HepG2 (cell line): ENCODE results near the gene ESR1. TPM values are rescaled to one million over a fixed set of nuclear protein-coding genes. Genes with fewer than 3 reads are reported as not detected.

Experiments used
- ATAC-seq: fragments of 200-7000 bp; cut with Tn5 transposase; 3 replicates; pipeline ENCODE4 v1.9.1; 2020; ENCODE audit warnings: mild to moderate bottlenecking, moderate library complexity
- BruUV-seq: library from RNA; stranded (reverse); fragments of 400-500 nt; replicated peaks from 2 replicates; lab custom pipeline; 2021; lab: Mats Ljungman, UMichigan
- CTCF ChIA-PET: fragments of 300-600 bp; formaldehyde crosslinking; extraction: SDS; loops from one replicate; lab custom pipeline; 2021; ENCODE audit warnings: low total read pairs, inconsistent platforms, low intra/inter-chr PET ratio; lab: Yijun Ruan, JAX
- POLR2A ChIA-PET: fragments of 350-600 bp; sonication (Branson Sonifier 250); formaldehyde crosslinking; loops from one replicate; lab custom pipeline; 2020; ENCODE audit warnings: antibody characterized with exemption, inconsistent platforms; lab: Yijun Ruan, JAX
- DNase-seq: peaks from one replicate; pipeline ENCODE4 v3.0.0-alpha.2; 2015; ENCODE audit warnings: low spot score
- FAIRE-seq: peaks from 3 replicates; lab custom pipeline; 2011; peaks lifted over from hg19 to GRCh38; lab: Jason Lieb, UNC
- H2AFZ ChIP-seq: one replicate; pipeline ENCODE4 v1.6.1; 2011; ENCODE audit warnings: low read length, inconsistent platforms
- H3K27ac ChIP-seq: fragments of 300-600 bp; 3 replicates; pipeline ENCODE4 v1.8.0; 2011; ENCODE audit warnings: mixed run types, mild to moderate bottlenecking, mixed read lengths, low read length, inconsistent platforms; ENCODE audit not compliant: insufficient read depth; ENCODE audit errors: extremely low read length
- H3K27me3 ChIP-seq, 2 experiments: fragments of 200-600 bp in 1 of 2; 2 replicates in 1 of 2; 3 replicates in 1 of 2; pipeline versions ENCODE4 v1.6.0 to v1.8.0; 2011; ENCODE audit warnings: low read length in 2 of 2, mild to moderate bottlenecking in 2 of 2, moderate library complexity in 2 of 2, inconsistent platforms in 1 of 2; ENCODE audit not compliant: insufficient read depth in 2 of 2, control insufficient read depth in 1 of 2
- H3K36me3 ChIP-seq, 2 experiments: fragments of 200-600 bp in 1 of 2; replicated peaks in 1 of 2; 2 replicates in 1 of 2; 3 replicates in 1 of 2; pipeline versions ENCODE4 v1.5.1 to v1.8.0; 2011; ENCODE audit warnings: low read length in 2 of 2, inconsistent platforms in 1 of 2; ENCODE audit not compliant: insufficient read depth in 2 of 2, control insufficient read depth in 1 of 2
- H3K4me1 ChIP-seq: 2 replicates; pipeline ENCODE4 v1.5.1; 2012; ENCODE audit warnings: low read length, inconsistent platforms; ENCODE audit not compliant: insufficient read depth
- H3K4me2 ChIP-seq: 2 replicates; pipeline ENCODE4 v1.6.0; 2011; ENCODE audit warnings: low read depth, low read length, inconsistent platforms
- H3K4me3 ChIP-seq, 3 experiments: fragments of 200-600 bp in 1 of 3; sonication (generic), shearing (Covaris generic) in 1 of 3; replicated peaks in 1 of 3; 2 replicates each; pipeline ENCODE4 v1.5.1; 2011 to 2016; ENCODE audit warnings: low read length in 3 of 3, inconsistent platforms in 2 of 3, low read depth in 2 of 3, mild to moderate bottlenecking in 2 of 3, control low read depth in 1 of 3, mixed read lengths in 1 of 3; ENCODE audit not compliant: insufficient read depth in 1 of 3
- H3K79me2 ChIP-seq: one replicate; pipeline ENCODE4 v1.6.1; 2011; ENCODE audit warnings: low read length, inconsistent platforms; ENCODE audit not compliant: insufficient read depth
- H3K9ac ChIP-seq: 2 replicates; pipeline ENCODE4 v1.6.0; 2011; ENCODE audit warnings: mild to moderate bottlenecking, low read depth, low read length, inconsistent platforms; ENCODE audit not compliant: insufficient read depth
- H3K9me3 ChIP-seq: 2 replicates; pipeline ENCODE4 v1.5.1; 2012; ENCODE audit warnings: mild to moderate bottlenecking, low read length
- H4K20me1 ChIP-seq: 2 replicates; pipeline ENCODE4 v1.6.0; 2011; ENCODE audit warnings: inconsistent platforms, mild to moderate bottlenecking, low read length, moderate library complexity; ENCODE audit not compliant: insufficient read depth
- HDAC2 ChIP-seq: sonication (generic); formaldehyde crosslinking; IDR thresholded peaks from 2 replicates; pipeline ENCODE4 v1.4.0; 2020; ENCODE audit warnings: missing genetic modification reagents
- KDM1A ChIP-seq: IDR thresholded peaks from 2 replicates; pipeline ENCODE4 v1.6.1; 2016; ENCODE audit warnings: missing compliant biosample characterization
- MXI1 ChIP-seq: IDR thresholded peaks from 3 replicates; pipeline ENCODE4 v1.6.1; 2012; ENCODE audit warnings: low read depth, low read length, inconsistent platforms, borderline replicate concordance
- NCOA1 ChIP-seq: sonication (generic); formaldehyde crosslinking; IDR thresholded peaks from 2 replicates; pipeline ENCODE4 v1.9.0; 2021; ENCODE audit warnings: missing genetic modification reagents
- SOX6 ChIP-seq, 2 experiments: fragments of 450-650 bp in 1 of 2; sonication (generic) in 1 of 2; formaldehyde crosslinking in 1 of 2; IDR thresholded peaks; 2 replicates each; pipeline versions ENCODE4 v1.4.0 to v1.6.1; 2017 to 2020; ENCODE audit warnings: antibody characterized with exemption in 1 of 2, mild to moderate bottlenecking in 1 of 2, missing genetic modification reagents in 1 of 2
- ZFP62 ChIP-seq: sonication (generic); formaldehyde crosslinking; IDR thresholded peaks from 2 replicates; pipeline ENCODE4 v1.4.0; 2020; ENCODE audit warnings: missing genetic modification reagents
- ZNF12 ChIP-seq: sonication (generic); formaldehyde crosslinking; IDR thresholded peaks from 2 replicates; pipeline ENCODE4 v1.5.0; 2020; ENCODE audit warnings: missing genetic modification reagents
- ZNF354B ChIP-seq: sonication (generic); formaldehyde crosslinking; IDR thresholded peaks from 2 replicates; pipeline ENCODE4 v1.8.0; 2022; ENCODE audit warnings: mild to moderate bottlenecking, missing genetic modification reagents
- ZNF746 ChIP-seq: sonication (generic); formaldehyde crosslinking; IDR thresholded peaks from 2 replicates; pipeline ENCODE4 v1.8.0; 2022; ENCODE audit warnings: mild to moderate bottlenecking, missing genetic modification reagents
- WGBS: methylation state at CpG from one replicate; pipeline ENCODE4 v1.1.6; 2017; ENCODE audit warnings: low lambda C conversion rate; 5-methylcytosine and 5-hydroxymethylcytosine counted together
- in situ Hi-C: cut with HindIII; loops from 2 replicates; pipeline ENCODE4 v1.10.0; 2017; ENCODE audit warnings: low pct_unique_long_range_greater_than_20kb; ENCODE audit not compliant: extremely low pct_ligation_motif_present
- intact Hi-C: fragments of 100-400 bp; cut with micrococcal nuclease; formaldehyde crosslinking; loops from one replicate; pipeline ENCODE4 v1.10.0; 2022; ENCODE audit not compliant: unreplicated experiment
- polyA plus RNA-seq, 8 experiments: library from polyadenylated mRNA; depleted of rRNA in 3 of 8; stranded (reverse) in 7 of 8; unstranded in 1 of 8; fragments of >200 nt; fragmentation: Illumina TruSeq in 4 of 8; extraction: Trizol in 4 of 8; gene quantifications; 2 replicates each; pipeline versions ENCODE4 v1.2.1 to v1.2.3, GENCODE V29; 2011 to 2016; ENCODE audit warnings: low read depth in 4 of 8, missing spikeins in 1 of 8, mixed read lengths in 1 of 8; ENCODE audit not compliant: insufficient read depth in 1 of 8
- total RNA-seq, 5 experiments: library from RNA; depleted of rRNA; stranded (reverse); fragments of >200 nt; fragmentation: Illumina TruSeq; extraction: Trizol; gene quantifications; 2 replicates each; pipeline ENCODE4 v1.2.3, GENCODE V29; 2016; ENCODE audit warnings: low read depth in 1 of 5
- TF ChIP-seq, protein P1 (sequence below): sonication (generic); formaldehyde crosslinking; IDR thresholded peaks from 2 replicates; pipeline ENCODE4 v1.4.0; 2020; ENCODE audit warnings: missing genetic modification reagents
- TF ChIP-seq, protein P2 (sequence below): sonication (generic); formaldehyde crosslinking; IDR thresholded peaks from 2 replicates; pipeline ENCODE4 v1.4.0; 2020; ENCODE audit warnings: mild to moderate bottlenecking, missing genetic modification reagents, borderline replicate concordance
- TF ChIP-seq, protein P3 (sequence below): sonication (generic); formaldehyde crosslinking; IDR thresholded peaks from 2 replicates; pipeline ENCODE4 v1.8.1; 2023; ENCODE audit warnings: mild to moderate bottlenecking, moderate library complexity, missing genetic modification reagents
- TF ChIP-seq, protein P4 (sequence below): sonication (generic); formaldehyde crosslinking; IDR thresholded peaks from 2 replicates; pipeline ENCODE4 v1.4.0; 2020; ENCODE audit warnings: missing genetic modification reagents
- TF ChIP-seq, protein P5 (sequence below): sonication (generic); formaldehyde crosslinking; IDR thresholded peaks from 2 replicates; pipeline ENCODE4 v1.8.0; 2022; ENCODE audit warnings: missing genetic modification reagents, mild to moderate bottlenecking, moderate library complexity, borderline replicate concordance

Gene ESR1
- total and polyA plus RNA-seq, 2 of the 13 experiments (the other 11 are each of a cell fraction or from before 2014, with no cell fraction given), result not detected

DNA sequence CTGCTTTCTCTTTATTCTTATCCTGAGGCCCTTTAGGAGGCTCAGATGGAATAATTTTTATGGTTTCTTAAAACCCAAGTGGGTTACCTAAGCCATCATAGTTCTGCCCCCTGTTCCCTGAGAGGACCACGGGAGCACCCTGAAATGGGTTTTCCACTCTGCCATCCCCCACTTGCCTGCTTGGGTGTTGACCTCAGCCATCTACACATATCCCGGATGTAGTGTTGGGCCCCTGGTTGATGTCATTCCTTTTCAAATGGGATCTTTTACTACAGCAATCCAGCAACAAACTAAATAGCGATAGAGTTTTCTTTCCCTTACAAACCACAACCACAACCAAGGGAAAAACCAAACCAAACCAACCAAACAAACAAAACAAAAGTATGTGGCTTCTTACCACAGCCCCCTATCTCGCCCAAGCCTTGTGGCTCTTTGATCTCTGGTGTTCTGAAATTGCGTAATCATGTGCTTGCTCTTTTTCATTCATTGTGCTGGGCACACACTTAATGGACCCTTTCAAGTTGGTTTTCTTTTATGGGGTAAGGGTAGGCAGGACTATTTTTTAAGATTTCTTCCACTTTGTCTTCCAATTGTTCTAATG, 154.9 kb downstream of the ESR1 start:
- ATAC-seq (peak; percentile 82), DNase-seq (peak; percentile 84), FAIRE-seq (peak; percentile 69)
- in situ Hi-C loops, result no loop called here
- ChIA-PET POLR2A (no interaction called here), CTCF (no interaction called here)
- intact Hi-C loops, result no loop called here
- H3K36me3 ChIP-seq, result no peaks in the 10 kb centered on the region
- H3K79me2 ChIP-seq, result no peaks in the 10 kb centered on the region
- 3% methylated on average over 5 of the region's 5 CpGs for WGBS
- no TSS peak for BruUV-seq
- H3K27ac ChIP-seq, result no peak overlapping the region
- peaks cover 16% of the 10 kb centered on the region for H3K4me1 ChIP-seq
- H3K4me3 ChIP-seq, result no peak overlapping the region
- H3K9me3 ChIP-seq, result no peaks in the 10 kb centered on the region
- no peaks in the 10 kb centered on the region for H3K27me3 ChIP-seq
- H3K9ac ChIP-seq, result no peak overlapping the region
- no peaks in the 10 kb centered on the region for H4K20me1 ChIP-seq
- H3K4me2 ChIP-seq, result peak overlapping the region; percentile 13
- no peak overlapping the region for H2AFZ ChIP-seq
- TF ChIP-seq NCOA1 (CRISPR knock-in tag), result no peak
- peak; percentile 79; the same call in 1 of the 2 replicates for TF ChIP-seq ZNF12
- no peak for TF ChIP-seq ZNF354B (CRISPR knock-in tag)
- TF ChIP-seq MXI1, result no peak
- TF ChIP-seq, protein P1, sequence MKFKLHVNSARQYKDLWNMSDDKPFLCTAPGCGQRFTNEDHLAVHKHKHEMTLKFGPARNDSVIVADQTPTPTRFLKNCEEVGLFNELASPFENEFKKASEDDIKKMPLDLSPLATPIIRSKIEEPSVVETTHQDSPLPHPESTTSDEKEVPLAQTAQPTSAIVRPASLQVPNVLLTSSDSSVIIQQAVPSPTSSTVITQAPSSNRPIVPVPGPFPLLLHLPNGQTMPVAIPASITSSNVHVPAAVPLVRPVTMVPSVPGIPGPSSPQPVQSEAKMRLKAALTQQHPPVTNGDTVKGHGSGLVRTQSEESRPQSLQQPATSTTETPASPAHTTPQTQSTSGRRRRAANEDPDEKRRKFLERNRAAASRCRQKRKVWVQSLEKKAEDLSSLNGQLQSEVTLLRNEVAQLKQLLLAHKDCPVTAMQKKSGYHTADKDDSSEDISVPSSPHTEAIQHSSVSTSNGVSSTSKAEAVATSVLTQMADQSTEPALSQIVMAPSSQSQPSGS (CRISPR knock-in tag), result no peak
- peak; percentile 49; the same call in 1 of the 2 replicates for TF ChIP-seq HDAC2 (CRISPR knock-in tag)
- TF ChIP-seq KDM1A, result peak; percentile 68; the same call in 1 of the 2 replicates
- TF ChIP-seq, protein P2, sequence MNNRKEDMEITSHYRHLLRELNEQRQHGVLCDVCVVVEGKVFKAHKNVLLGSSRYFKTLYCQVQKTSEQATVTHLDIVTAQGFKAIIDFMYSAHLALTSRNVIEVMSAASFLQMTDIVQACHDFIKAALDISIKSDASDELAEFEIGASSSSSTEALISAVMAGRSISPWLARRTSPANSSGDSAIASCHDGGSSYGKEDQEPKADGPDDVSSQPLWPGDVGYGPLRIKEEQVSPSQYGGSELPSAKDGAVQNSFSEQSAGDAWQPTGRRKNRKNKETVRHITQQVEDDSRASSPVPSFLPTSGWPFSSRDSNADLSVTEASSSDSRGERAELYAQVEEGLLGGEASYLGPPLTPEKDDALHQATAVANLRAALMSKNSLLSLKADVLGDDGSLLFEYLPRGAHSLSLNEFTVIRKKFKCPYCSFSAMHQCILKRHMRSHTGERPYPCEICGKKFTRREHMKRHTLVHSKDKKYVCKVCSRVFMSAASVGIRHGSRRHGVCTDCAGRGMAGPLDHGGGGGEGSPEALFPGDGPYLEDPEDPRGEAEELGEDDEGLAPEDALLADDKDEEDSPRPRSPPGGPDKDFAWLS, result no peak
- no peak for TF ChIP-seq SOX6 (IDR thresholded peaks at IDR 0.05)
- TF ChIP-seq SOX6 (CRISPR knock-in tag; IDR thresholded peaks at IDR 0.05), result peak; percentile 86
- TF ChIP-seq, protein P3, sequence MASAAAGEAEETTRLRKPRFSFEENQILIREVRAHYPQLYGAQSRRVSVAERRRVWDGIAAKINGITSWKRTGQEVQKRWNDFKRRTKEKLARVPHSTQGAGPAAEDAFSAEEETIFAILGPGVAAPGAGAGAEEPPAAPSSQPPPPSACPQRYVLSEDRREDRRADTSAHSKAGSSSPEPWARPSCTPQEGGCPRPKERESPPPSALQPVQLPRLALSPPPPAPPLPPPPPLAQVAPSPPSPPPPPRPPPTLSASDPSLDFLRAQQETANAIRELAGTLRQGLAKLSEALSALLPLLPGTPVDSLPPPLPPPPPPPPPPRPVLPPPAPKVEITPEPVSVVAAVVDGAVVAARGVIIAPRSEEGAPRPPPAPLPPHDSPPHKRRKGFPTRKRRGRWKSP, result no peak
- TF ChIP-seq, protein P4, sequence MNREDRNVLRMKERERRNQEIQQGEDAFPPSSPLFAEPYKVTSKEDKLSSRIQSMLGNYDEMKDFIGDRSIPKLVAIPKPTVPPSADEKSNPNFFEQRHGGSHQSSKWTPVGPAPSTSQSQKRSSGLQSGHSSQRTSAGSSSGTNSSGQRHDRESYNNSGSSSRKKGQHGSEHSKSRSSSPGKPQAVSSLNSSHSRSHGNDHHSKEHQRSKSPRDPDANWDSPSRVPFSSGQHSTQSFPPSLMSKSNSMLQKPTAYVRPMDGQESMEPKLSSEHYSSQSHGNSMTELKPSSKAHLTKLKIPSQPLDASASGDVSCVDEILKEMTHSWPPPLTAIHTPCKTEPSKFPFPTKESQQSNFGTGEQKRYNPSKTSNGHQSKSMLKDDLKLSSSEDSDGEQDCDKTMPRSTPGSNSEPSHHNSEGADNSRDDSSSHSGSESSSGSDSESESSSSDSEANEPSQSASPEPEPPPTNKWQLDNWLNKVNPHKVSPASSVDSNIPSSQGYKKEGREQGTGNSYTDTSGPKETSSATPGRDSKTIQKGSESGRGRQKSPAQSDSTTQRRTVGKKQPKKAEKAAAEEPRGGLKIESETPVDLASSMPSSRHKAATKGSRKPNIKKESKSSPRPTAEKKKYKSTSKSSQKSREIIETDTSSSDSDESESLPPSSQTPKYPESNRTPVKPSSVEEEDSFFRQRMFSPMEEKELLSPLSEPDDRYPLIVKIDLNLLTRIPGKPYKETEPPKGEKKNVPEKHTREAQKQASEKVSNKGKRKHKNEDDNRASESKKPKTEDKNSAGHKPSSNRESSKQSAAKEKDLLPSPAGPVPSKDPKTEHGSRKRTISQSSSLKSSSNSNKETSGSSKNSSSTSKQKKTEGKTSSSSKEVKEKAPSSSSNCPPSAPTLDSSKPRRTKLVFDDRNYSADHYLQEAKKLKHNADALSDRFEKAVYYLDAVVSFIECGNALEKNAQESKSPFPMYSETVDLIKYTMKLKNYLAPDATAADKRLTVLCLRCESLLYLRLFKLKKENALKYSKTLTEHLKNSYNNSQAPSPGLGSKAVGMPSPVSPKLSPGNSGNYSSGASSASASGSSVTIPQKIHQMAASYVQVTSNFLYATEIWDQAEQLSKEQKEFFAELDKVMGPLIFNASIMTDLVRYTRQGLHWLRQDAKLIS (CRISPR knock-in tag), result no peak
- TF ChIP-seq, protein P5, sequence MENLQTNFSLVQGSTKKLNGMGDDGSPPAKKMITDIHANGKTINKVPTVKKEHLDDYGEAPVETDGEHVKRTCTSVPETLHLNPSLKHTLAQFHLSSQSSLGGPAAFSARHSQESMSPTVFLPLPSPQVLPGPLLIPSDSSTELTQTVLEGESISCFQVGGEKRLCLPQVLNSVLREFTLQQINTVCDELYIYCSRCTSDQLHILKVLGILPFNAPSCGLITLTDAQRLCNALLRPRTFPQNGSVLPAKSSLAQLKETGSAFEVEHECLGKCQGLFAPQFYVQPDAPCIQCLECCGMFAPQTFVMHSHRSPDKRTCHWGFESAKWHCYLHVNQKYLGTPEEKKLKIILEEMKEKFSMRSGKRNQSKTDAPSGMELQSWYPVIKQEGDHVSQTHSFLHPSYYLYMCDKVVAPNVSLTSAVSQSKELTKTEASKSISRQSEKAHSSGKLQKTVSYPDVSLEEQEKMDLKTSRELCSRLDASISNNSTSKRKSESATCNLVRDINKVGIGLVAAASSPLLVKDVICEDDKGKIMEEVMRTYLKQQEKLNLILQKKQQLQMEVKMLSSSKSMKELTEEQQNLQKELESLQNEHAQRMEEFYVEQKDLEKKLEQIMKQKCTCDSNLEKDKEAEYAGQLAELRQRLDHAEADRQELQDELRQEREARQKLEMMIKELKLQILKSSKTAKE, result no peak
- no peak for TF ChIP-seq ZNF746
- no peak for TF ChIP-seq ZFP62 (CRISPR knock-in tag)
